K562 (cell line): Measurements from ENCODE around the gene RSPH1.

ENCODE experiments used
- ATF1 ChIP-seq, 2 experiments: fragments of 450-650 bp in 1 of 2; IDR thresholded peaks; 2 replicates each; pipeline ENCODE4 v1.6.1; 2016; ENCODE audit warnings: missing compliant biosample characterization in 1 of 2, missing genetic modification characterization in 1 of 2
- CCAR2 ChIP-seq: fragments of 200-400 bp; formaldehyde crosslinking; IDR thresholded peaks from 2 replicates; pipeline ENCODE4 v1.6.1; 2017; ENCODE audit warnings: mild to moderate bottlenecking, low read depth, low read length
- CTCF ChIP-seq, 3 experiments: IDR thresholded peaks in 2 of 3; conservative IDR thresholded peaks in 1 of 3; 2 replicates each; pipeline ENCODE4 v1.5.1; 2011 to 2012; ENCODE audit warnings: low read length in 3 of 3, mild to moderate bottlenecking in 3 of 3, control low read depth in 2 of 3, improper control_type of control experiment in 1 of 3, inconsistent platforms in 1 of 3, low read depth in 1 of 3, mixed read lengths in 1 of 3, moderate library complexity in 1 of 3; ENCODE audit not compliant: insufficient read depth in 2 of 3
- EP300 ChIP-seq: IDR thresholded peaks from 2 replicates; pipeline ENCODE4 v1.6.1; 2012; ENCODE audit warnings: low read length, improper control_type of control experiment
- GATA2 ChIP-seq: sonication (generic); formaldehyde crosslinking; IDR thresholded peaks from 2 replicates; pipeline ENCODE4 v1.4.0; 2020; ENCODE audit warnings: mild to moderate bottlenecking, missing genetic modification reagents
- MEIS2 ChIP-seq: fragments of 450-650 bp; IDR thresholded peaks from 2 replicates; pipeline ENCODE4 v1.6.1; 2014; ENCODE audit warnings: mild to moderate bottlenecking; ENCODE audit not compliant: partially characterized antibody
- PPARD ChIP-seq: fragments of 250-450 bp; sonication (Bioruptor Pico); IDR thresholded peaks from 2 replicates; pipeline ENCODE4 v1.8.0; 2022; ENCODE audit warnings: inconsistent platforms, mild to moderate bottlenecking, moderate library complexity
- RNF219 ChIP-seq: fragments of 250-450 bp; sonication (Bioruptor Pico); IDR thresholded peaks from 2 replicates; pipeline ENCODE4 v1.5.0; 2022; ENCODE audit warnings: mild to moderate bottlenecking
- SMC3 ChIP-seq: conservative IDR thresholded peaks from 2 replicates; pipeline ENCODE4 v1.6.1; 2011; ENCODE audit warnings: low read depth, low read length, improper control_type of control experiment; ENCODE audit not compliant: insufficient read depth
- TAF15 ChIP-seq: fragments of 200-400 bp; formaldehyde crosslinking; IDR thresholded peaks from 2 replicates; pipeline ENCODE4 v1.6.1; 2017; ENCODE audit warnings: mild to moderate bottlenecking, low read depth, low read length, moderate library complexity
- TEAD4 ChIP-seq, 2 experiments: sonication (generic) in 1 of 2; formaldehyde crosslinking in 1 of 2; IDR thresholded peaks; 2 replicates each; pipeline versions ENCODE4 v1.6.1 to v1.8.0; 2012 to 2022; ENCODE audit warnings: borderline replicate concordance in 1 of 2, inconsistent platforms in 1 of 2, low read length in 1 of 2, mild to moderate bottlenecking in 1 of 2, missing genetic modification reagents in 1 of 2
- THAP12 ChIP-seq: fragments of 250-450 bp; sonication (Bioruptor Pico); IDR thresholded peaks from 2 replicates; pipeline ENCODE4 v1.9.0; 2021; ENCODE audit warnings: mild to moderate bottlenecking, inconsistent platforms
- ZNF174 ChIP-seq: fragments of 250-450 bp; sonication (Bioruptor Pico); IDR thresholded peaks from 2 replicates; pipeline ENCODE4 v1.4.0; 2020; ENCODE audit warnings: mild to moderate bottlenecking
- ZNF23 ChIP-seq: fragments of 250-450 bp; sonication (Bioruptor Pico); IDR thresholded peaks from 2 replicates; pipeline ENCODE4 v1.4.0; 2020; ENCODE audit warnings: mild to moderate bottlenecking

- TF ChIP-seq CTCF (IDR thresholded peaks at IDR 0.05 in 2 of 3, conservative IDR thresholded peaks at IDR 0.05 in 1 of 3; ENCODE audit: insufficient read depth in 2 of 3, low read depth in 1 of 3, low read length in 3 of 3) (no peak), SMC3 (no peak), MEIS2 (no peak), TAF15 (no peak), ZNF174 (CRISPR knock-in tag) (no peak), PPARD (CRISPR knock-in tag) (no peak), ATF1 (CRISPR knock-in tag; IDR thresholded peaks at IDR 0.05) (no peak), ATF1 (tag; IDR thresholded peaks at IDR 0.05) (no peak), EP300 (0 out of 2 replicates have a peak, but pooled peaks have one; percentile 13), THAP12 (CRISPR knock-in tag) (no peak), ZNF23 (CRISPR knock-in tag) (no peak), RNF219 (CRISPR knock-in tag) (no peak), CCAR2 (no peak), TEAD4 (IDR thresholded peaks at IDR 0.05; ENCODE audit: low read length) (peak; percentile 35; the same call in 1 of the 2 replicates), TEAD4 (CRISPR knock-in tag; IDR thresholded peaks at IDR 0.05; ENCODE audit: borderline replicate concordance) (no peak), GATA2 (CRISPR knock-in tag) (no peak)
Measured at GRCh38 chr21:42459082-42459460, 37.0 kb downstream of the RSPH1 start.
